Fibroblast of the conjunctiva (primary cell): Measurements from ENCODE around the gene NR6A1.
"Not testable (repeated sequence)": the region's sequence is repeated elsewhere in the genome, so short reads cannot be mapped to it uniquely, and the experiment has no call there.

Experiments used
- DNase-seq: peaks from one replicate; pipeline ENCODE4 v3.0.0-alpha.2; 2010; ENCODE audit warnings: low read depth

NR6A1 gene

DNA sequence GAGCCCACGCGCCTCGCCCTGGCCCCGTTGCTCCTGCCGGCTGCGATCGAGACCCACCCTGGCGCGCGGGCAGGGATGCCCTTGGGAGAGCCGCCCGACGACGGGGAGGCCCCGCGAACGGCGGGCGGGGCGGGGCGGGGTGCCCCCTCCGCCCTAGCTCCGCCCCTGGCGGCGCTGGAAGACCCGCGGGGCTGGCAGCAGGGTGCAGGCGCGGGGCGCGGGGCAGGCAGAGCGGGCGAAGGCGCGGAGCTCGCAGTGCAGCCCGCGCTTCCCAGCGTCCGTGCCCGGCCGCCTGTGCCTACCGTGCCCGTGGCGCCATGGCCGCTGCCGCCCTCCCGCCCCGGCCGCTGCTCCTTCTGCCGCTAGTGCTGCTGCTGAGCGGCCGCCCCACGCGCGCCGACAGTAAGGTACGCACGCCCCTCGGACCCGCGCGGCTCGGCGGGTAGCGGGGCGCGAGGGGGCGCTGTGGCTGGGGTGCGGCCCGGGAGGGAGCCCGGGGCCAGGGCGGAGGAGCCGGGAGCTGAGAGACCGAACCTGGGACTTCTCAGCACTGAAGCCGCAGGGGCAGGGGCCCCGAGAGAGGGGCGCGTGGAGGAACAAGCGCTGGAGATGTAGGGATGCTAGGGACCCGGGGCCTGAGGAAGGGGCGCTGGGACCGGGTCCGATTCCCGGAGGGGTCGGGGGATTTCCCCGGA lies 6.0 kb upstream of the NR6A1 start, which contains the start of gene OLFML2A:
Gene OLFML2A, plus strand, starts transcription at position 180 of the 695 bp plus-strand sequence. Its CDS starts 138 bp downstream, at position 318.
- no peak for DNase-seq

DNA sequence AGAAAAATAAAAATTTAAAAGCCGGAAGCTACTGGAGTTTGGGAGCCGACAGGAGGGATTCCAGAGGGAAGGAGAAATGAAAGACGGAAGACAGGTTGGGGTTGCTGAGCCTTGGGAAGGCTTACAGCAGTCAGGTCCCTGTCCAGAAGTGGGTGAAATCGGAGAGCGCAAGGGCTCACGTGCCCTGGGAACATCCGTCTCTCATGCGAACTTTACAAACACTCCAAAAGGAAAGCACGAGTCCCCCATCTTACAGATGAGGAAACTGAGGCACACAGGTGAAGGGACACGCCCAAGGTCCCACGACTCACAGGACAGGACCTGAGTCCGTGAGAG lies 5.5 kb upstream of the NR6A1 start:
- DNase-seq = no peak

DNA sequence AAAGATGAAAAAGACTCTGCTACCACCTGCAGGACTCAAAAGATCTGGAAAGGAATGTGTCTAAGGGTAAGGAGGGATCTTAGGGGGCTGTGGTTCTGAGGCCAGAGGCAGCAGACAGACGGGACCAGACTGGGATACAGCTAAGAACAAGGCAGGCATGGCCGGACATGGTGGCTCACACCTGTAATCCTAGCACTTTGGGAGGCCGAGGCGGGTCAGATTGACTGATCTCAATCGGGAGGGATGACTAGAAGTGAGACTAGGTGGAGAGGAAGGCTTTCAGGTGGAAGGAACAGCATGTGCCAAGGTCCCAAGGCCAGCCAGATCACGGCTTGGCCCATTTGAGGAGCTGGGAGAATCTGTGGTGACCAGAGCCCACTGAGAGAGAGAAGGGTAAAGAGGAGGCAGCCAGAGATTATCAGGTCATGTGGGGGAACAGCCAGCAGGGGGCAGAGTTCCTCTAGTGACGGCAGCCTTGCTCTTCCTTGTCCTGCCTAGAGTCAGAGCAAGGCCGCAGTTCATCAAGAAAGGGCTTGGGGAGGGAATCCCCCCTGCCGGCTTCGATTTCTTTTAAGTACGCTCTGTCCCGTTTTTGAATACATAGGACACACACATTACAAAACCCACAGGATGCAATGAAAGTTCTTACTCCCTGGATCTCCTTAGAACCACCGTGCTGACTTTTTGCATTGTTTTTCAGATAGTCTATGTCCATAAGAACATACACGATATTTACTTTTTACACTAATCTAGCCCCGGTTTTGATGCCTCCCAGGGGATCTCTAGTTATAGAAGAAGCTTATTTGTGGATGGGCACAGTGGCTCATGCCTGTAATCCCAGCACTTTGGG lies 3.2 kb upstream of the NR6A1 start:
- DNase-seq = peak; percentile 61

DNA sequence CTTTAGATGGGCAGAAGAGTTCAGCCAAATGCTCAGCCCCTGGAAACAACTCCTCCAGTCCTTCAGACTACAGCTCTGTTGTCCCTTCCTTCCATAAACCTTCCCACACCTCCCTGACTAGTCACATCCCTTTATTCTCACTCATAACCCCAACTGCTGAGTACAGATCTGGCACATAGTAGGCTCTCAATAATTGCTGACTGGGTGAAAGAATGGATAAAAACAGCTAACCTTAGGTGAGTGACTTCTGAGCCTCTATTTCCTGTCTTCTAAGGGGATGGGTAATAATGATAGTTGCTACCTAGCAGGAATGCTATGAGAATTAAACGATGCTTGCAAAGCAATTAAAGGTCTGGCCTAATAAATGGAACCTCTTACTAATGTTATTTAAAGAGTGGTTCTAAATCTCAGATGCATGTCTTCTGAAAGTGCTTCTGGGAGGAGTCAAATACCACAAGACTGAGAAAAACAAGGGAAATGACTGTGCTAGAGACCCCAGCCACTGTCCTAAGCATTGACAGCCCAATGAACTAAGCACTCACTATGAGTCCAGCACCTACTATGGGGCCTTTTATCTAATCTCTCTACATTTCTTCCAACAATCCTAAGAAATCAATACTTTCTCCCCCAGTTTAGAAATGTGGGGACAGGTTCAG lies 2.5 kb upstream of the NR6A1 start:
- DNase-seq = no peak

DNA sequence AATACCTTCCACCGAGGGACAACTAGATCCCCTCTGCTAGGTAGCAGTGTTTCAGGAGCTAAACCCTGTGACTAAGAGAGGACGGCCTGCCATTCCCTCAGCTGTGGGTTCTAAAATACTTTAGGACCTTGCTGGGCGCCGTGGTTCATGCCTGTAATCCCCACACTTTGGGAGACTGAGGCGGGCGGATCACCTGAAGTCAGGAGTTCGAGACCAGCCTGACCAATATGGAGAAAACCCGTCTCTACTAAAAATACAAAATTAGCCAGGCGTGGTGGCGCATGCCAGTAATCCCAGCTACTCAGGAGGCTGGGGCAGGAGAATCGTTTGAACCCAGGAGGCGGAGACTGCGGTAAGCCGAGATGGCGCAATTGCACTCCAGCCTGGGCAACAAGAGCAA lies 1.8 kb upstream of the NR6A1 start:
- not testable (repeated sequence) for DNase-seq

DNA sequence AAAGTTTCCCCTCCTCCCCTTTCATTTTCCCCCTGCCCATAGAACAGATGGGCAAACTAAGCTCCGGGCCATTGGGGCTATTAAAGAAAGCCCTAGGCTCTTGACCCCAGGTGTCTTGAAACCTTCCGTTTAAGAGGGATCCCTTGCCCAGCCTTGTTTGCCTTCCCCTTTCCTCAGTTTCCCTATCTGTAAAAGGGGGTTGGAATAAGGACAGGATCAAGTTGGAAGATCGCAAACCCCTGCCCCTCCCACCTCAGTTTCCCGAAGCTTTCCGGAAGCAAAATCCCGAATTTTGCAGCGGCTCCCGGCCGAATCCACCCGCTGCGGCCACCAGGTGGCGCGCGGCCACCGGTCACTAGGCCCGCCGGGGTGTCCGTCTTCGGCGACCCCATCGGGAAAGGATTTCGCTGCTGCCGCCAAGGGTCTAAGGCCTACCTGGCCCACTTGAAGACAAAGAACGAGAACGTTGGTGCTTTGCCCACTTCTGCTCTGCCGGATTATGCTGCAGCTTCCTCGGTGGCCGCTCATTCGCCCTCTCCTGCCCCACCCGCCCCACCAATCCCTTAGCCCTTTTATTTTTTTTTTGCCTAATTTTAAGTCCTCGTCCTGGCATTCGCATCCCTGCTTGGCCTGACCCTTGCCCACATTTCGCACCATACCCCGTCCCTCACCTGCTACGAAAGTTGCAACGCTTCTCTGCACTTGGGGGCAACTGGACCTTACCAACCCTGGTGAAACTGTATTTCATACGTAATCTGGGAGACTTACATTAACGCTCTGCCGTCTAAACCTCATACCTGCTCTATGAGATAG lies 962 bp upstream of the NR6A1 start:
- DNase-seq = no peak

DNA sequence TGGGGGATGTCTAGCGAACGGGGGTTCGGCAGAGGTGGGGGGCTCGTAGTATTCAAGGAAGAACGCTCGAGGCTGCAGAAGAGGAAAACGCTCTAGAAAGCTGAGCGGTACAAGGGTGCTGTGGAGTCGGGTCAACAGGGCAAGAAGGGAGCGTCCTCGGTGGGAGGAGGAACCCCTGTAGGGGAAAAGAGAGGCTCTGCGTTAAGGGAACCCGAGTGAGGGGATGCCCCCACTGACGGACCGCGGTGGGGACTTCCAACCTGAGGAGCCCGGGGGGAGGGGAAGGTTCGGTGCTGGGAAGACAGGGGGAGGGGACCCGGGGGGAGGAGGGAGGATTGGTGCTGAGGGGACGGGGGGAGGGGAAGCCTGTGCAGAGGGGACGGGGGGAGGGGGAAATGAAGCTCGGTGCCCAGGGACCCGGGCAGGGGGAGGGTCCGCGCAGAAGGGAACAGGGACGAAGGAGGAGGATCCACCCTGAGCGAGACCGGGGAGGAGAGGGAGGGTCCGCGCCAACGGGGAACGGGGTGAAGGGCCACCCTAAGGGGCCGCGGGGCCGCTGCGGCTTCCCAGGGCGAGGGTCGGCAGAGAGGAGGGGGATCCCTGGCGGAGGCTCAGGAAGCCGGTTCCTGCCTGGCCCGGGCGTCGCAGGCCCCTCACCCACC lies 621 bp downstream of the NR6A1 start:
- DNase-seq = no peak

DNA sequence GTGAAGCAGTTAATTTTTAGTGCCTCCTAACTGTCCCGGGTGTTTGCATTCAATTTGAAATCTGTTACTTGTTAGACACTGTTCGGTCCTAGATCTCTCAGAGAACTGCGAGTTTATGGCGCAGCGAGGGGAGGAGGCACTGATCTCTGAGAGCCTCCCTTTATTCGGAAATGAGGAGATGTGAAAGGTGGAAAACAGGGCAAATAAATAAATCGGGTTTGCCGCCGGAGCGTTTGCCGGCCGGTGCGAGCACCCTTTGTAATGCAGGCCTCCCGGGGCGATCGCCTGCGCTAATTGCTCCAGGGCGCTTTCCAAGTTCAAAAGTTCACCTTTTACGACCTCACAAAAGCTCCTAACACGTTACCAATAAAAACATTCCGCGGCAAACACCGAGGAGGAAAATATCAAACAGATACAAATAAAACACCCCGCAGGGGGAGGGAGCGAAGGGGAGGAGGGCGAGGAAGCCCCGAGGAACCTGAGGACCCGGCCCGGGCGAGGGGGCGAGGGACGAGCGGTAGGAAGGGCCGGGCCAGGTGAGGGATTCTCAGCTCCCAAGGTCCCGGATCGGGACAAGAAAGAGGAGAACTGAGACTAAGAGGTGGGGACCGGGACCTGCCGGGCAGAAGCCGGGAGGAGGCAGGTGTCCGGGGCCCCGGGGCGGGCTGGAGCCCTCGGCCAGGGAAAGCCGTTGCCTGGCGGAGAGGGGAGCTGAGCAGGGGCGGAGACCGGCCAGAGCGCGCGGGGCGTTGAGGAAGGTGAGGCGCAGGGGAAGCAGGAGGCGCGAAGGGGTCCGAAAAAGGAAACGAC lies 1.4 kb downstream of the NR6A1 start:
- no peak for DNase-seq

DNA sequence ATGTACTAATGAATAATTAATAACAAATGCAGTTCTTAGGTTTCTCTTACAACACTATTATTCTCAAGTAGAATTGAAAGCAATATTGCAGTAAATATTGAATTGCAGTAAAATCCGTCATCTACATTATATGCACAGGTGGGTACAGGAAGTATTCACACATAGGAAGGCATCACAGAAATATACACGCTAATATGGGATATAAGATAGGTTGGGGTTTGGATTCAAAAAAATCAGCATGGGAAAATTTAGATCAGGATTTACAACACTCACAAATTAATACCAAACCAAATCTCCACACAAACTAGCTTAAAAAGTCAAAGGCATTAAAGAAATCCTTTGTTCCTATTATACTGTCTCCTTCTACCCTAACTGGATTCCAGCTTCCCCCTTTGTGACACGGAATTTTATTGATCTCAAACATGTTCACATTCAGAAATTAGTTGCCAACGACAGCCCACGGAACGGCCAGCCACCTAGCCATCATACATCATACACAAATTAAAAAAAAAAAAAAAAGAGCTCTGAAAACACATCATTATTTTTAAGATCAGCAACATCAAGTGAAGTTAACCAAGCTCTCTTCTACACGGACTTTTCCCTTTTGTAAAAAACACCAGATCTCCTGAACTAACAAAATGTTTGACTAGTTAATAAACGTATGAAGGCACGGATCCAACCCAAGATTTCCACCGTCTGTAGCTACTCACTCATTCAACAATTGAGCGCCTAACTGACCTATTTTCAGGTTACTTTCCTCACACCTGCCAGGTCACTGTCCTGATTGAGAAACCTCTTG lies 2.2 kb downstream of the NR6A1 start:
- no peak for DNase-seq

DNA sequence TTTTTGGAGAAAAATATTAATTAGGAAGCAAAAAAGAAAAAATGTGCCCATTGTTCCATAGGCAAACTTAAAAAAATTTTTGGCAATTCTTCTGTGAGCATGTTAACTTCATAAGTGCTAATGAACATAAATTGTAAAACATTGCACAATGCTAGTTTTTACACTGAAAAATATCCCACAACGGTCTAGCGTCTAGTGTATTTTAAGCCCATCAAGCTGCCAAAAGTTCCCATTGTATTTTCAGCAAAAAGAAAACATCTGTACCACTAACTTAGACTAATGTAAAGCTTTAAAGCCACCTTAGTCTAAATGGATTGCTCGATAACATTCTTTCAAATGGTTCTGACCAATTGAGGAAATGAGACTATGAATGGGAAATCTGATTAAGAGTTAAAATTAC lies 2.8 kb downstream of the NR6A1 start:
- DNase-seq = no peak

DNA sequence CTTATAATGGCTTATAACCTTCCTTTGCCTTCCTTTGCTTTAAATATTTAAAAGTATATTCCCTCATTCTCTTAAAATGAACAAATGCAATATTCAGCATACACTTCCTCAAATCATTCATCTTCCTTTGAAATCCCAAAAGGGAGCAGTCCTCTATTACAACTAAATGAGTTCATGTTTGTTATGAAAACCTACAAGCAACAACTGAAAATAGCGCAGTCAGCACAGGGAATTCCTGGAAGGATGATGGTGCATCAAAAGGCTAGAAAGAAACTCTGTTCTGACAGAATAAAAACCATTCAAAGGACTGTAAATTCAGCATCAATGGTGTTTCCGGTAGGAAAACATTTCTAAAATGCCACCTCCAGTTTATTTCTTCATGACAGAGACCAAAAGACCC lies 3.3 kb downstream of the NR6A1 start:
- DNase-seq = no peak

DNA sequence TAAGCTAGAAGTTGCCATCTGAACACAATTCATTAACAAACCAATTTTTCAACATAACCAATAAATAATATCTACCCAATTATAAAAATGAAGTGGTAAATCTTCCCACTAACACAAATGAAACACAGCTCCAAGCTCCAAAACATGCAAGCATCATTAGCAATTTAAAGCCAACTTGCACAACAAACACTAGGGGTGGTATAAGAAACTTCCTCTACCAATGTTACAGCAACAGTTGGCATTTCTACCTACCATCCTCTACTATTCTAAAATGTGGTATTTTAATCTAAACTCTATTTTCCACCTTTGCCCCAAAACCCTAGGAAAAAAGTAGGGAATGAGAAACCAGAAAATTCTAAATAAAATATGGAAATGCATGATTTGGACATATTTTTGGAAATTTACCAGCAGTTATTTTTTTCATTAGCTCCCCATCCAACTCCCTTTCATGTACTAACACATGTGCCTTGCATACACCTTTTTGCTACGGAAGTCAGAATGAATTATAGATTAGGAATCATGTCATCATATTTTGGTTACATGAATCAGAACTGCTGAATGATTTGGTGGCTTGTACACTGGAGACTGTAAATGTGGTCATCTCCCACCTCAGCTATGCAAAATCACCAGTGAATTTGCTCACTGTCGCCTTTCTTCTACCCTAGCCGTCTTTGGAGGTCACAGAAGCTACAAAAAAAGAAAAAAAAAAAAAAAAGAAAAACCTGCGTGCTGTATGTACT lies 4.1 kb downstream of the NR6A1 start:
- DNase-seq = no peak

DNA sequence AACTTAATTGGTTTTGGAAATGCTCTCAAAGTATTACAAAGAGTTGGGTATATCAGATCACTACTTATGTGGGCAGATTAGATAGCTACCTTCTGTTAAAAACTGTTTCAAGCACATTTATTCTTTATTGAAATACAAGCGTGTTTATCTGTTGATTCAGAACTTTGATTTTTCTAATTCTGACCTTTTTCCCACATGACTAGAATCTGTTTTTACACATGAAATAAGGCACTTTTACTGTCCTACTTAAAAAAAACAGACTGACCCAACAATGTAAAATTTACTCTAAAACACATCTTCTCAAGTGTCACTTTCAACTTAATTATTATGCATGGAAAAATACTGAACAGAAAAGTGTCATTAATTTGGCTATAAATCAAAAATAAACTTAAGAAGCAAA lies 4.8 kb downstream of the NR6A1 start:
- no peak for DNase-seq

DNA sequence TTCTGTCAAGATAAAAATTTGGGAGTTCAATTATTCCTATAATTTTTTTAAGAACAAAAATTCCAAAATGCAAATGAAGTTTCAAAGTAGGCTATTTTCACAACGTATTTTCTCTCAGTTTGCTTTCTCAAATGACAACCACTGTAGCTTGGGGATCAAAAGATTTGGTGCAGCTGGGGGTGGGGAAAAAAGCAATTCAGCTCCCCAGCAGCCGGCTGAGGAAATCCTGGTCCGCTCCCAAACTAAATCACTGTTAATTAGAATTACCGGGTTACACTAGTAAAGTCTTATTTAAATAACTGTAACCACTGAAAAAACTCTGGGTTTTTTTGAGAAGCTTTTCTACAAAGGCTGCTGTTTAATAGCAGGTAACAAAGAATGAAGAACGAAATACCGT lies 5.7 kb downstream of the NR6A1 start:
- no peak for DNase-seq

DNA sequence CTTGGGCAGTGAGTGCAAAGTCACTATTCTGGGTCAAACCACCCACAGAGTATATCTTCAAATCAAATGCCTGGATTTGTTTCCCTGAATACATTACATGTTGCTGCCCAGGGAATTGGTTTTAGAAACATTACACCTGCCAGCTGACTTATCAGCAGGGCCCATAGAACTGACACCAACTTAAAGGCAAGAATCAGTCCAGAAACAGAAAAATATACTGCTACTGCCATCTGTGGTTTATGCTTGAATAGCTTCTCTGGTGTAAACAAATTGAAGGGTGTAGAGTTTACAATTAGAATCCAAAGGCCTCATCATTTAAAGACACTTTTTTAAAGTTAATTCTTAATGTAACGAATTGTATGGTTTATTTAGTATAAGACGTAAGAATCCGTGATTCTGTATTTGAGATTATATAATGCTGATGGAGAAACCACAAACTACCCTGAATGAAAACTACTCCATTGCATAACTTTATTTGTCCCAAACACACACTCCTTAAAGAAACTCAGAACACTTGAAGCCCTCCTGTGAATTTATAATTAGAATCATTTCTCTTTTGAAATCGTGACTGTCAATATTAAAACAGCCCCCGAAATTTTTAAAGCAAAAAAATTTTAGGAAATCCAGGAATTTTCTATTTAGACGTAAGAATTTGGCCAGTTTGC lies 6.2 kb downstream of the NR6A1 start:
- no peak for DNase-seq

DNA sequence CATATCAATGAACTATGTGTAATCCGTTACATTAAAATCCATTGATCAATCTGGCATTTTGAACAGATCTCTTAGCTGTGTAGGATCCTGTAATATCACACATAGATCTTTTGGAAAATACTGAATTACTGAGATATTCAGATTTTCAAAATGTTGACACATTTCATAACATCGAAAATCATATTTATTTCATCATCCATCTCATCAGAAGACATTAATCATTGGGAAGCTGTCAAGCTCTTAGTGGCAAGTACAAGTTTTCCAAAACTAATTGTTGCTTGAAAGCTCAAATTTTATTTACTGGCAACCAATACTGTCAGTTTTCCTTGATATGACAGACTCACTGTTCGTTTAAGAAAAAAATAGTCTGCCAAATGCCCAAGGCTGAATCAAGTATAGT lies 8.5 kb downstream of the NR6A1 start:
- no peak for DNase-seq

DNA sequence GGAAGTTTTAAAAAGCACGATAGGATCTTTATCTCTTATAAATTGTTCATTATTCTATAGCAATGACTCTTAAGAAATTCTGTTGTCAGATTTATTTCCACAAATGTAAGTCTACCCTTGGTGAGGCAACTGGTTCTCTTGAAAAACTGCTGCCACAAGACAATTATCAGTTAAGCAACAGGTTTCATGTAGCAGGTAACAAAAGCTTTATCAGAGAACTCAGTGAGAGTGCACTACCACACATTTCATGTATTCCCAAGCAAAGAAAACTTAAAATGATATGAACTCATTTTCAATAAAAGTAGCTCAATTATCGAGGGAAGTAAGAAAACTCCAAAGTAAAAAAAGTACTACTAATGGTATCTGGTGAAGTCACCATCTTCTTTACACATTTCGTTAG lies 9.4 kb downstream of the NR6A1 start:
- no peak for DNase-seq

DNA sequence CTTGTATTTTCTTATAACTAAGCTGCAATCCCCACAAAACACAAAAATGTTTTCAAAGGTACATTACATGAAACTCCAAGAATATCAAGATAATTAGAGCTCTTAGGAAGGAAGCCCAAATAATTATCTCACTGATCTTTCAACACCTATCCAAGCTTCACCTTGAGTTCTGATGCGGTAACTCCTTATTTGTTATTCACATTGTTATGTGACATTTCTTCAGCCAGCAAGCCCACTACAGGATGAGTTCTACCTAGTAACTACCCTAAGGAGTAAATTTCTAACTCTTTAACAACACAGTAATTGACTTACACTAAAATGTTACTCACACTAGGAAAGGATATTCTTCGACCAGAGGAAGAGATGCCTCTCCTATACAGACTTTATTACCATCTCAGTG lies 9.9 kb downstream of the NR6A1 start:
- DNase-seq = no peak

DNA sequence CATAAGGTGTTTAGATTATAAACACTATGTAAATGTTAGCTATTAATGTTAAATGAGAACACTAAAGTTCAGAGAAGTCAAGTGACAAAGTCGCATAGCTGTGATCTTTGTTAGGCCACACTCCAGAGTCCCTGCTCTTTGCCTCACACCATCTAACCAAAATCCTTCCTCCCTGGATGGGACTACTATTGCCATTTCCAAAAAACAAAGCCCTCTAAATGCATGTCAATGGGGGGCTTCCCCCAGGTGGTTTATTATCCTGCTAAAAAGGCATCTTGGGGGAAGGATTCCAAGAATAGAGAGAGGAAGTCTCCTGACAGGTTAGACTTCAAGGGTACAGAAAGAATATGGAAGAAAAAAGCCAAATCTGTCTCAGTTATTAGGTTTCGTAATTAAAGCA lies 10.4 kb downstream of the NR6A1 start:
- no peak for DNase-seq
